GM19240 (cell line): ENCODE results near the gene PNPLA7.
"Not testable (repeated sequence)": the region's sequence is repeated elsewhere in the genome, so short reads cannot be mapped to it uniquely, and the experiment has no call there.

Experiments
- DNase-seq: peaks from one replicate; pipeline ENCODE4 v3.0.0; 2011; ENCODE audit warnings: low spot score; ENCODE audit not compliant: insufficient read length

The PNPLA7 gene

GRCh38 chr9:137422604-137423513, 127.3 kb downstream of the PNPLA7 start, which contains the start of the genes EXD3 and NOXA1:
EXD3 (minus strand) TSS chr9:137423162; CDS start chr9:137395357, 27,805 bp downstream.
NOXA1 (plus strand) TSS chr9:137423393; CDS start chr9:137423530, 137 bp downstream.
- DNase-seq, result peak; percentile 94

GRCh38 chr9:137421838-137422603, 128.2 kb downstream of the PNPLA7 start:
- no peak for DNase-seq

- no peak for DNase-seq
Observed at GRCh38 chr9:137417161-137418021, 132.8 kb downstream of the PNPLA7 start.

GRCh38 chr9:137416563-137417151, 133.5 kb downstream of the PNPLA7 start:
- no peak for DNase-seq

GRCh38 chr9:137416006-137416562, 134.1 kb downstream of the PNPLA7 start:
- DNase-seq, result no peak

GRCh38 chr9:137415451-137415850, 134.8 kb downstream of the PNPLA7 start:
- no peak for DNase-seq

- no peak for DNase-seq
Observed at GRCh38 chr9:137412431-137412830, 137.8 kb downstream of the PNPLA7 start.

GRCh38 chr9:137411645-137412380, 138.4 kb downstream of the PNPLA7 start:
- DNase-seq, result peak; percentile 77

GRCh38 chr9:137411260-137411644, 138.9 kb downstream of the PNPLA7 start:
- no peak for DNase-seq

- no peak for DNase-seq
Observed at GRCh38 chr9:137410891-137411249, 139.3 kb downstream of the PNPLA7 start.

GRCh38 chr9:137410236-137410890, 139.8 kb downstream of the PNPLA7 start:
- not testable (repeated sequence) for DNase-seq
